Measurements from ENCODE around the gene ITIH4. TPM values are rescaled to one million over a fixed set of nuclear protein-coding genes. Genes with fewer than 3 reads are reported as not detected.

Gene ITIH4
- total RNA-seq, 2 donors from 2014 or later: 50.6 to 51.4 TPM

GRCh38 chr3:52839268-52839575 lies 8.8 kb upstream of the ITIH4 start:
- ATAC-seq (ENCODE audit: insufficient number of reproducible peaks, low FRiP score, low read depth) (no peak), DNase-seq (ENCODE audit: low spot score) (no peak)
- Histone ChIP-seq H3K9me3 (no peaks in the 10 kb centered on the region), H3K4me3 (no peak overlapping the region), H3K4me1 (ENCODE audit: control insufficient read depth in 1 of 2, low read depth in 2 of 2) (peaks cover 23 to 55% of the 10 kb centered on the region in 2 donors), H3K27ac (no peak overlapping the region), H3K27me3 (replicated peaks; ENCODE audit: insufficient read depth) (no peaks in the 10 kb centered on the region), H3K36me3 (peaks cover 26% of the 10 kb centered on the region)
- TF ChIP-seq CTCF (IDR thresholded peaks at IDR 0.05): no peak

- ATAC-seq (ENCODE audit: insufficient number of reproducible peaks, low FRiP score, low read depth) (no peak), DNase-seq (ENCODE audit: low spot score) (no peak)
- TF ChIP-seq CTCF (IDR thresholded peaks at IDR 0.05): no peak
- H3K4me3 ChIP-seq: no peak overlapping the region
- H3K4me1 ChIP-seq (ENCODE audit: control insufficient read depth in 1 of 2, low read depth in 2 of 2): peaks cover 18 to 55% of the 10 kb centered on the region in 2 donors
- no peaks in the 10 kb centered on the region for H3K9me3 ChIP-seq
- no peaks in the 10 kb centered on the region for H3K27me3 ChIP-seq (replicated peaks; ENCODE audit: insufficient read depth)
- H3K36me3 ChIP-seq: peaks cover 26% of the 10 kb centered on the region
- no peak overlapping the region for H3K27ac ChIP-seq
These were observed 8.2 kb upstream of the ITIH4 start for GRCh38 chr3:52838561-52839267.

DNA sequence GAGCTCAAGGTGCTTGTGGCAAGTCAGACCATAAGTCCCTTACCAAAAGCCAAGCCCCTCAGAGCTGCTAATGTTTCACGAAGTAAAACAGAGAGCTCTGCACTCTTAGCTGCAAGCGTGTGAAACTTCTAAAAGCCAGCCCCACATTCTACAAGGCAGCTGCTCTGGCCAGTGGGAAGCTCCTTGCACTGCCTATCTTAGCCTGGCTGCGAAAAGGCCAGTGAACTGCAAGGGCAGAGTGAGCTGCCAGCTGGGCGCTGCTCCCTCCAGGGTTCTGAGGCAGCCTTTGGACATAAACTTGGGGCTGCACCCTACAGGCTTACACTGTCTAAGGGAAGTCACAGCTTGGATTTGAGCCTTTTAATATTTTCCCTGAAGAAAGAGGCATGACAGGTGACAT lies 6.5 kb upstream of the ITIH4 start:
- no peak overlapping the region for H3K4me3 ChIP-seq
- no peaks in the 10 kb centered on the region for H3K9me3 ChIP-seq
- H3K27me3 ChIP-seq (replicated peaks; ENCODE audit: insufficient read depth): no peaks in the 10 kb centered on the region
- H3K36me3 ChIP-seq: peaks cover 19% of the 10 kb centered on the region
- peak overlapping the region; percentile 39 to 73 for H3K27ac ChIP-seq
- no peak for TF ChIP-seq CTCF (IDR thresholded peaks at IDR 0.05)
- H3K4me1 ChIP-seq (ENCODE audit: control insufficient read depth in 1 of 2, low read depth in 2 of 2): peaks cover 18 to 56% of the 10 kb centered on the region in 2 donors
- DNase-seq (ENCODE audit: low spot score): no peak
- ATAC-seq (ENCODE audit: insufficient number of reproducible peaks, low FRiP score, low read depth): no peak

DNA sequence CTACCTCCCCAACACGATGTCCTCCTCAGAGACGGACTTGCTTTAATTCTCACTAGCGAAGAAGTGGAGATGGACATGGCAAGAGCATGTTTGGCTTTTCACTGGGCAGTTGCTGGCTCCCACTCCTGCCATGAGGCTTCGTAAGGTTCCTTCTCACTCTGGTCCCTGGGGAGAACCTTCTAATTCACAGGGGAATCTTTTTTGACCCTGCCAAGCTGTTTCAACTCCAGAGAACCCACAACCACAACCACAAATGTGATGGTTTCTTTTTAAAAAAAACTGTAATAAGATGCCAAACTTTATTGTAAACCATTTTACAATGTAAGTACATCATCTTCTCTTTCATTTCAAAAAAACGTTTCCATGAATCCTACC lies 6.0 kb upstream of the ITIH4 start:
- no peak for DNase-seq (ENCODE audit: low spot score)
- Histone ChIP-seq H3K4me3 (no peak overlapping the region), H3K9me3 (no peaks in the 10 kb centered on the region), H3K27ac (peak overlapping the region; percentile 39 to 73), H3K4me1 (ENCODE audit: control insufficient read depth in 1 of 2, low read depth in 2 of 2) (peaks cover 22 to 61% of the 10 kb centered on the region in 2 donors), H3K36me3 (peaks cover 13% of the 10 kb centered on the region), H3K27me3 (replicated peaks; ENCODE audit: insufficient read depth) (no peaks in the 10 kb centered on the region)
- no peak for TF ChIP-seq CTCF (IDR thresholded peaks at IDR 0.05)
- no peak for ATAC-seq (ENCODE audit: insufficient number of reproducible peaks, low FRiP score, low read depth)

GRCh38 chr3:52835766-52836470 lies 5.4 kb upstream of the ITIH4 start:
- no peak for ATAC-seq (ENCODE audit: insufficient number of reproducible peaks, low FRiP score, low read depth)
- Histone ChIP-seq H3K4me3 (no peak overlapping the region), H3K27me3 (replicated peaks; ENCODE audit: insufficient read depth) (no peaks in the 10 kb centered on the region), H3K36me3 (peaks cover 8% of the 10 kb centered on the region), H3K9me3 (no peaks in the 10 kb centered on the region), H3K27ac (peak overlapping the region; percentile 69 to 73), H3K4me1 (ENCODE audit: control insufficient read depth in 1 of 2, low read depth in 2 of 2) (peaks cover 27 to 66% of the 10 kb centered on the region in 2 donors)
- no peak for DNase-seq (ENCODE audit: low spot score)
- TF ChIP-seq CTCF (IDR thresholded peaks at IDR 0.05): no peak

Measured in thoracic aorta (tissue), 2 donors.